GM23338 (cell line): ENCODE data around the gene OGDHL. TPM values are rescaled to one million over a fixed set of nuclear protein-coding genes. Genes with fewer than 3 reads are reported as not detected.

ENCODE experiments used
- ATAC-seq: fragments of 200-7000 bp; cut with Tn5 transposase; 3 replicates; pipeline ENCODE4 v1.9.1; 2020
- DNase-seq: peaks from one replicate; pipeline ENCODE4 v3.0.0-alpha.2; 2015; ENCODE audit warnings: low spot score
- H2AFZ ChIP-seq: fragments of 200-600 bp; sonication (generic); 2 replicates; pipeline ENCODE4 v1.8.0; 2016; ENCODE audit warnings: antibody characterized with exemption, mild to moderate bottlenecking, moderate library complexity
- H3F3A ChIP-seq: fragments of 200-600 bp; sonication (generic); replicated peaks from 2 replicates; pipeline ENCODE4 v1.8.0; 2017; ENCODE audit warnings: antibody characterized with exemption, mixed run types, low read depth
- H3K27ac ChIP-seq: fragments of 200-600 bp; sonication (generic); 2 replicates; pipeline ENCODE4 v1.6.1; 2016; ENCODE audit warnings: low read depth
- H3K27me3 ChIP-seq: fragments of 200-600 bp; sonication (generic); 2 replicates; pipeline ENCODE4 v1.8.0; 2016; ENCODE audit warnings: mild to moderate bottlenecking, mixed run types, moderate library complexity; ENCODE audit not compliant: insufficient read depth
- H3K36me3 ChIP-seq: fragments of 200-600 bp; sonication (generic); 2 replicates; pipeline ENCODE4 v1.8.0; 2016; ENCODE audit warnings: mild to moderate bottlenecking; ENCODE audit not compliant: insufficient read depth
- H3K4me1 ChIP-seq: fragments of 200-600 bp; sonication (generic); 2 replicates; pipeline ENCODE4 v1.8.0; 2016; ENCODE audit warnings: mild to moderate bottlenecking, moderate library complexity; ENCODE audit not compliant: insufficient read depth
- H3K4me2 ChIP-seq: fragments of 200-600 bp; sonication (generic); 2 replicates; pipeline ENCODE4 v1.7.1; 2017; ENCODE audit warnings: mixed run types
- H3K4me3 ChIP-seq: fragments of 200-600 bp; sonication (generic); 2 replicates; pipeline ENCODE4 v1.6.1; 2016; ENCODE audit warnings: mixed run types
- H3K79me2 ChIP-seq: fragments of 200-600 bp; sonication (generic); replicated peaks from 2 replicates; pipeline ENCODE4 v1.8.0; 2017; ENCODE audit warnings: mild to moderate bottlenecking; ENCODE audit not compliant: insufficient read depth
- H3K9me2 ChIP-seq: fragments of 200-600 bp; sonication (generic); 2 replicates; pipeline ENCODE4 v1.8.0; 2017; ENCODE audit not compliant: insufficient read depth
- H4K20me1 ChIP-seq: fragments of 200-600 bp; sonication (generic); replicated peaks from 2 replicates; pipeline ENCODE4 v1.8.0; 2017; ENCODE audit warnings: mild to moderate bottlenecking; ENCODE audit not compliant: insufficient read depth
- H3K27ac Mint-ChIP-seq: 2 replicates; pipeline ENCODE4 v1.8.0; 2020; ENCODE audit warnings: inconsistent platforms, mild to moderate bottlenecking, moderate library complexity, mixed read lengths
- H3K27me3 Mint-ChIP-seq: 3 replicates; pipeline ENCODE4 v1.8.0; 2022; ENCODE audit warnings: low read depth, mild to moderate bottlenecking, moderate library complexity, mixed read lengths, inconsistent platforms; ENCODE audit not compliant: insufficient read depth, poor library complexity
- H3K36me3 Mint-ChIP-seq: 3 replicates; pipeline ENCODE4 v1.8.0; 2021; ENCODE audit warnings: low read depth, mild to moderate bottlenecking, inconsistent platforms, moderate library complexity, mixed read lengths
- H3K4me1 Mint-ChIP-seq: 3 replicates; pipeline ENCODE4 v1.8.0; 2020; ENCODE audit warnings: mild to moderate bottlenecking, inconsistent platforms, mixed read lengths
- H3K4me3 Mint-ChIP-seq: 3 replicates; pipeline ENCODE4 v1.8.0; 2021; ENCODE audit warnings: moderate library complexity, mild to moderate bottlenecking, inconsistent platforms, mixed read lengths
- H3K9me3 Mint-ChIP-seq: 3 replicates; pipeline ENCODE4 v1.8.0; 2020; ENCODE audit warnings: moderate library complexity, mild to moderate bottlenecking, inconsistent platforms, mixed read lengths
- CREB1 ChIP-seq: fragments of 250-450 bp; sonication (Bioruptor Pico); IDR thresholded peaks from 2 replicates; pipeline ENCODE4 v1.5.0; 2020; ENCODE audit warnings: low read depth, mild to moderate bottlenecking, moderate library complexity
- EZH2 ChIP-seq: fragments of 200-600 bp; sonication (generic); IDR thresholded peaks from one replicate; pipeline ENCODE4 v1.8.0; 2017; ENCODE audit warnings: antibody characterized with exemption, mild to moderate bottlenecking, low read depth; ENCODE audit not compliant: unreplicated experiment
- EZH2phosphoT487 ChIP-seq: fragments of 200-600 bp; sonication (generic); IDR thresholded peaks from one replicate; pipeline ENCODE4 v1.8.1; 2018; ENCODE audit warnings: antibody characterized with exemption; ENCODE audit not compliant: unreplicated experiment
- JUNB ChIP-seq: IDR thresholded peaks from one replicate; pipeline ENCODE4 v1.6.1; 2016; ENCODE audit warnings: antibody characterized with exemption; ENCODE audit not compliant: unreplicated experiment
- NANOG ChIP-seq: IDR thresholded peaks from 2 replicates; pipeline ENCODE4 v1.6.1; 2016; ENCODE audit warnings: antibody characterized with exemption, borderline replicate concordance
- POLR2AphosphoS5 ChIP-seq: IDR thresholded peaks from 2 replicates; pipeline ENCODE4 v1.6.1; 2016; ENCODE audit warnings: antibody characterized with exemption, low read depth
- STAT1 ChIP-seq: IDR thresholded peaks from one replicate; pipeline ENCODE4 v1.6.1; 2016; ENCODE audit warnings: antibody characterized with exemption; ENCODE audit not compliant: unreplicated experiment
- ZNF114 ChIP-seq: fragments of 250-450 bp; sonication (Bioruptor Pico); IDR thresholded peaks from 2 replicates; pipeline ENCODE4 v1.5.0; 2020; ENCODE audit warnings: mild to moderate bottlenecking, moderate library complexity
- ZNF331 ChIP-seq: fragments of 250-450 bp; sonication (Bioruptor Pico); IDR thresholded peaks from 2 replicates; pipeline ENCODE4 v1.5.0; 2020; ENCODE audit warnings: low read depth, mild to moderate bottlenecking, moderate library complexity
- polyA plus RNA-seq: library from polyadenylated mRNA; unstranded; fragments of >200 nt; fragmentation: Nextera tagmentation; extraction: Ambion mirVana; gene quantifications from 2 replicates; pipeline ENCODE4 v1.2.1, GENCODE V29; 2016
- total RNA-seq: library from RNA; depleted of rRNA; stranded (reverse); fragments of >200 nt; shearing (Covaris generic); gene quantifications from 2 replicates; pipeline ENCODE4 v1.2.3, GENCODE V29; 2014
- TF ChIP-seq, protein P1 (sequence below): fragments of 250-450 bp; sonication (Bioruptor Pico); IDR thresholded peaks from 2 replicates; pipeline ENCODE4 v1.5.0; 2020; ENCODE audit warnings: mild to moderate bottlenecking, moderate library complexity
- TF ChIP-seq, protein P2 (sequence below), 2 experiments: fragments of 200-600 bp in 1 of 2; sonication (generic) in 1 of 2; conservative IDR thresholded peaks; 2 replicates each; pipeline versions ENCODE4 v1.5.1 to v1.6.1; 2016 to 2017; ENCODE audit warnings: antibody characterized with exemption in 2 of 2, low read depth in 2 of 2, mild to moderate bottlenecking in 2 of 2, moderate library complexity in 1 of 2
- TF ChIP-seq, protein P3 (sequence below): IDR thresholded peaks from one replicate; pipeline ENCODE4 v1.6.1; 2018; ENCODE audit warnings: antibody characterized with exemption; ENCODE audit not compliant: unreplicated experiment

The OGDHL gene
- total and polyA plus RNA-seq, 2 experiments from 2014 or later = 8.3 to 15.5 TPM

DNA sequence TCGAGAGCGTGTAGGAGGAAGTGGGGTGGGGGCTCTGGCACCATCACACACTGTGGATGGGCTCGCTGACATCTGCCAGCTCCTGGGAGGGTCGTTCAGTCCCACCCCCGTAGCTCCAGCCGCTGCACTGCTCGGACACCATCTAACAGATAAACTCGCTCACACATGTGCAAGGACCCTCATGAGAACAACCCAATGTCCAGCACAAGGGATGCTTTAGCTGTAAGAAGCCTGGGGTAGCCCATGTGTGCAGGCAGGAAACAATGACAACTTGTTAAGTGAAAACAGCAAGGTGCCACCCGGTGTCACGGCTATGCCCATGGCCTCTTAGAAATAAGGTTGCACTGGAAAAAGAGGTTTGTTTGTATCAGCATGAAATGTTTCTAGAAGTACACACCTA lies 14.1 kb downstream of the OGDHL start (continued):
- TF ChIP-seq, protein P1, sequence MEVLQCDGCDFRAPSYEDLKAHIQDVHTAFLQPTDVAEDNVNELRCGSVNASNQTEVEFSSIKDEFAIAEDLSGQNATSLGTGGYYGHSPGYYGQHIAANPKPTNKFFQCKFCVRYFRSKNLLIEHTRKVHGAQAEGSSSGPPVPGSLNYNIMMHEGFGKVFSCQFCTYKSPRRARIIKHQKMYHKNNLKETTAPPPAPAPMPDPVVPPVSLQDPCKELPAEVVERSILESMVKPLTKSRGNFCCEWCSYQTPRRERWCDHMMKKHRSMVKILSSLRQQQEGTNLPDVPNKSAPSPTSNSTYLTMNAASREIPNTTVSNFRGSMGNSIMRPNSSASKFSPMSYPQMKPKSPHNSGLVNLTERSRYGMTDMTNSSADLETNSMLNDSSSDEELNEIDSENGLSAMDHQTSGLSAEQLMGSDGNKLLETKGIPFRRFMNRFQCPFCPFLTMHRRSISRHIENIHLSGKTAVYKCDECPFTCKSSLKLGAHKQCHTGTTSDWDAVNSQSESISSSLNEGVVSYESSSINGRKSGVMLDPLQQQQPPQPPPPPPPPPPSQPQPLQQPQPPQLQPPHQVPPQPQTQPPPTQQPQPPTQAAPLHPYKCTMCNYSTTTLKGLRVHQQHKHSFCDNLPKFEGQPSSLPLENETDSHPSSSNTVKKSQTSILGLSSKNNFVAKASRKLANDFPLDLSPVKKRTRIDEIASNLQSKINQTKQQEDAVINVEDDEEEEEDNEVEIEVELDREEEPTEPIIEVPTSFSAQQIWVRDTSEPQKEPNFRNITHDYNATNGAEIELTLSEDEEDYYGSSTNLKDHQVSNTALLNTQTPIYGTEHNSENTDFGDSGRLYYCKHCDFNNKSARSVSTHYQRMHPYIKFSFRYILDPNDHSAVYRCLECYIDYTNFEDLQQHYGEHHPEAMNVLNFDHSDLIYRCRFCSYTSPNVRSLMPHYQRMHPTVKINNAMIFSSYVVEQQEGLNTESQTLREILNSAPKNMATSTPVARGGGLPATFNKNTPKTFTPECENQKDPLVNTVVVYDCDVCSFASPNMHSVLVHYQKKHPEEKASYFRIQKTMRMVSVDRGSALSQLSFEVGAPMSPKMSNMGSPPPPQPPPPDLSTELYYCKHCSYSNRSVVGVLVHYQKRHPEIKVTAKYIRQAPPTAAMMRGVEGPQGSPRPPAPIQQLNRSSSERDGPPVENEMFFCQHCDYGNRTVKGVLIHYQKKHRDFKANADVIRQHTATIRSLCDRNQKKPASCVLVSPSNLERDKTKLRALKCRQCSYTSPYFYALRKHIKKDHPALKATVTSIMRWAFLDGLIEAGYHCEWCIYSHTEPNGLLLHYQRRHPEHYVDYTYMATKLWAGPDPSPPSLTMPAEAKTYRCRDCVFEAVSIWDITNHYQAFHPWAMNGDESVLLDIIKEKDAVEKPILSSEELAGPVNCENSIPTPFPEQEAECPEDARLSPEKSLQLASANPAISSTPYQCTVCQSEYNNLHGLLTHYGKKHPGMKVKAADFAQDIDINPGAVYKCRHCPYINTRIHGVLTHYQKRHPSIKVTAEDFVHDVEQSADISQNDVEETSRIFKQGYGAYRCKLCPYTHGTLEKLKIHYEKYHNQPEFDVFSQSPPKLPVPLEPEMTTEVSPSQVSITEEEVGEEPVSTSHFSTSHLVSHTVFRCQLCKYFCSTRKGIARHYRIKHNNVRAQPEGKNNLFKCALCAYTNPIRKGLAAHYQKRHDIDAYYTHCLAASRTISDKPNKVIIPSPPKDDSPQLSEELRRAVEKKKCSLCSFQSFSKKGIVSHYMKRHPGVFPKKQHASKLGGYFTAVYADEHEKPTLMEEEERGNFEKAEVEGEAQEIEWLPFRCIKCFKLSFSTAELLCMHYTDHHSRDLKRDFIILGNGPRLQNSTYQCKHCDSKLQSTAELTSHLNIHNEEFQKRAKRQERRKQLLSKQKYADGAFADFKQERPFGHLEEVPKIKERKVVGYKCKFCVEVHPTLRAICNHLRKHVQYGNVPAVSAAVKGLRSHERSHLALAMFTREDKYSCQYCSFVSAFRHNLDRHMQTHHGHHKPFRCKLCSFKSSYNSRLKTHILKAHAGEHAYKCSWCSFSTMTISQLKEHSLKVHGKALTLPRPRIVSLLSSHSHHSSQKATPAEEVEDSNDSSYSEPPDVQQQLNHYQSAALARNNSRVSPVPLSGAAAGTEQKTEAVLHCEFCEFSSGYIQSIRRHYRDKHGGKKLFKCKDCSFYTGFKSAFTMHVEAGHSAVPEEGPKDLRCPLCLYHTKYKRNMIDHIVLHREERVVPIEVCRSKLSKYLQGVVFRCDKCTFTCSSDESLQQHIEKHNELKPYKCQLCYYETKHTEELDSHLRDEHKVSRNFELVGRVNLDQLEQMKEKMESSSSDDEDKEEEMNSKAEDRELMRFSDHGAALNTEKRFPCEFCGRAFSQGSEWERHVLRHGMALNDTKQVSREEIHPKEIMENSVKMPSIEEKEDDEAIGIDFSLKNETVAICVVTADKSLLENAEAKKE = no peak
- no peak for TF ChIP-seq EZH2phosphoT487
- no peak for TF ChIP-seq CREB1
- no peak for TF ChIP-seq NANOG
- TF ChIP-seq STAT1 = no peak
- TF ChIP-seq ZNF331 = no peak
- TF ChIP-seq JUNB = no peak
- TF ChIP-seq, protein P2, sequence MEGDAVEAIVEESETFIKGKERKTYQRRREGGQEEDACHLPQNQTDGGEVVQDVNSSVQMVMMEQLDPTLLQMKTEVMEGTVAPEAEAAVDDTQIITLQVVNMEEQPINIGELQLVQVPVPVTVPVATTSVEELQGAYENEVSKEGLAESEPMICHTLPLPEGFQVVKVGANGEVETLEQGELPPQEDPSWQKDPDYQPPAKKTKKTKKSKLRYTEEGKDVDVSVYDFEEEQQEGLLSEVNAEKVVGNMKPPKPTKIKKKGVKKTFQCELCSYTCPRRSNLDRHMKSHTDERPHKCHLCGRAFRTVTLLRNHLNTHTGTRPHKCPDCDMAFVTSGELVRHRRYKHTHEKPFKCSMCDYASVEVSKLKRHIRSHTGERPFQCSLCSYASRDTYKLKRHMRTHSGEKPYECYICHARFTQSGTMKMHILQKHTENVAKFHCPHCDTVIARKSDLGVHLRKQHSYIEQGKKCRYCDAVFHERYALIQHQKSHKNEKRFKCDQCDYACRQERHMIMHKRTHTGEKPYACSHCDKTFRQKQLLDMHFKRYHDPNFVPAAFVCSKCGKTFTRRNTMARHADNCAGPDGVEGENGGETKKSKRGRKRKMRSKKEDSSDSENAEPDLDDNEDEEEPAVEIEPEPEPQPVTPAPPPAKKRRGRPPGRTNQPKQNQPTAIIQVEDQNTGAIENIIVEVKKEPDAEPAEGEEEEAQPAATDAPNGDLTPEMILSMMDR (conservative IDR thresholded peaks at IDR 0.05; ENCODE audit: low read depth in 2 of 2) = no peak
- no peak for TF ChIP-seq EZH2

DNA sequence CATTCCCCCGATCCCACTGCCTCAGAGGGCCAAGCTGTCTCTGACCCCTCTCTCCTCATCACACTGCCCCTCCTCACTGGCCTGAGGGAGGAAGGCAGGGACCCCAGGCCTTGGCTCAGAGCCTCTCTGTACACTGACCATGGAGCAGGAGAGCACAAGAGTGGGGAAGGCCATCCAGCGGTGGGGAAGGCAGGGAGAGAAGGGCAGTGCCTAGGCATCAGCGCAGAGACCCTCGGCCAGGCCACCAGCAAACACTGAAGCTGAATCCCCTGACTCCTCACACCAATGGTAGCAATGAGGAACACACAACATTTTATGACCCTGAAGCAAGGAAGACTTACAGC lies 14.8 kb downstream of the OGDHL start:
- no peaks in the 10 kb centered on the region for H3F3A ChIP-seq
- Mint-ChIP-seq H3K27me3 (peaks cover 5% of the 10 kb centered on the region), H3K36me3 (peaks cover 16% of the 10 kb centered on the region), H3K27ac (no peak overlapping the region), H3K4me1 (no peaks in the 10 kb centered on the region), H3K4me3 (no peak overlapping the region), H3K9me3 (peaks cover 2% of the 10 kb centered on the region; the same call in 1 of the 3 replicates)
- DNase-seq (no peak), ATAC-seq (no peak)
- no peaks in the 10 kb centered on the region for H3K79me2 ChIP-seq
- H4K20me1 ChIP-seq = no peaks in the 10 kb centered on the region
- H3K4me1 ChIP-seq = no peaks in the 10 kb centered on the region
- no peak overlapping the region for H3K27ac ChIP-seq
- H3K9me2 ChIP-seq = no peaks in the 10 kb centered on the region
- no peaks in the 10 kb centered on the region for H3K27me3 ChIP-seq
- no peak overlapping the region for H3K4me3 ChIP-seq
- H2AFZ ChIP-seq = no peak overlapping the region
- H3K36me3 ChIP-seq = no peaks in the 10 kb centered on the region
- no peak overlapping the region for H3K4me2 ChIP-seq
- TF ChIP-seq, protein P2 (conservative IDR thresholded peaks at IDR 0.05; ENCODE audit: low read depth in 2 of 2) = no peak
- TF ChIP-seq JUNB (no peak), ZNF114 (CRISPR knock-in tag) (no peak), ZNF331 (no peak), EZH2phosphoT487 (no peak), POLR2AphosphoS5 (no peak)
- TF ChIP-seq, protein P3, sequence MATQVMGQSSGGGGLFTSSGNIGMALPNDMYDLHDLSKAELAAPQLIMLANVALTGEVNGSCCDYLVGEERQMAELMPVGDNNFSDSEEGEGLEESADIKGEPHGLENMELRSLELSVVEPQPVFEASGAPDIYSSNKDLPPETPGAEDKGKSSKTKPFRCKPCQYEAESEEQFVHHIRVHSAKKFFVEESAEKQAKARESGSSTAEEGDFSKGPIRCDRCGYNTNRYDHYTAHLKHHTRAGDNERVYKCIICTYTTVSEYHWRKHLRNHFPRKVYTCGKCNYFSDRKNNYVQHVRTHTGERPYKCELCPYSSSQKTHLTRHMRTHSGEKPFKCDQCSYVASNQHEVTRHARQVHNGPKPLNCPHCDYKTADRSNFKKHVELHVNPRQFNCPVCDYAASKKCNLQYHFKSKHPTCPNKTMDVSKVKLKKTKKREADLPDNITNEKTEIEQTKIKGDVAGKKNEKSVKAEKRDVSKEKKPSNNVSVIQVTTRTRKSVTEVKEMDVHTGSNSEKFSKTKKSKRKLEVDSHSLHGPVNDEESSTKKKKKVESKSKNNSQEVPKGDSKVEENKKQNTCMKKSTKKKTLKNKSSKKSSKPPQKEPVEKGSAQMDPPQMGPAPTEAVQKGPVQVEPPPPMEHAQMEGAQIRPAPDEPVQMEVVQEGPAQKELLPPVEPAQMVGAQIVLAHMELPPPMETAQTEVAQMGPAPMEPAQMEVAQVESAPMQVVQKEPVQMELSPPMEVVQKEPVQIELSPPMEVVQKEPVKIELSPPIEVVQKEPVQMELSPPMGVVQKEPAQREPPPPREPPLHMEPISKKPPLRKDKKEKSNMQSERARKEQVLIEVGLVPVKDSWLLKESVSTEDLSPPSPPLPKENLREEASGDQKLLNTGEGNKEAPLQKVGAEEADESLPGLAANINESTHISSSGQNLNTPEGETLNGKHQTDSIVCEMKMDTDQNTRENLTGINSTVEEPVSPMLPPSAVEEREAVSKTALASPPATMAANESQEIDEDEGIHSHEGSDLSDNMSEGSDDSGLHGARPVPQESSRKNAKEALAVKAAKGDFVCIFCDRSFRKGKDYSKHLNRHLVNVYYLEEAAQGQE = no peak
